ENCODE data around the gene TMPRSS6.
A peak's percentile ranks its signal among the peaks of the same experiment; 100 is the strongest.

TMPRSS6 gene

DNA sequence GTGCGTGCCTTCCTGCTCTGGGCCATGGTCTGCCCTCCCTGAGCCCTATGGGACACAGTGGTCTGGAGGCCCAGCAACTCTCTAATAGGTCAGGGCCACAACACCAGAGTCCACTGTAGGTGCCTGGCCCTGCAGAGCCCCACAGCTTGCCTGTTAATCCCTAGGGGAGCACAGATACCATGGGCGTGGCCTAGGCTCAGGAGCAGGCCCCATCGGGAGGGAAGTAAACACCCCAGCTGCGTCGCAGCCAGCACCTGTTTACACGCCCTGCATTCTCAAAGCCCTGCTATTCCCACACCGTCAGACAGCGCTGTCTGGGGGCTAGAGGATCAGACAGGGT, 55.5 kb downstream of the TMPRSS6 start:
- Mint-ChIP-seq H3K27ac (no peak overlapping the region), H3K4me1 (ENCODE audit: low read depth) (peaks cover 6% of the 10 kb centered on the region), H3K4me3 (peak overlapping the region; percentile 28), H3K36me3 (ENCODE audit: low read depth) (peaks cover 15% of the 10 kb centered on the region), H3K27me3 (ENCODE audit: low read depth) (no peaks in the 10 kb centered on the region), H3K9me3 (no peaks in the 10 kb centered on the region)

DNA sequence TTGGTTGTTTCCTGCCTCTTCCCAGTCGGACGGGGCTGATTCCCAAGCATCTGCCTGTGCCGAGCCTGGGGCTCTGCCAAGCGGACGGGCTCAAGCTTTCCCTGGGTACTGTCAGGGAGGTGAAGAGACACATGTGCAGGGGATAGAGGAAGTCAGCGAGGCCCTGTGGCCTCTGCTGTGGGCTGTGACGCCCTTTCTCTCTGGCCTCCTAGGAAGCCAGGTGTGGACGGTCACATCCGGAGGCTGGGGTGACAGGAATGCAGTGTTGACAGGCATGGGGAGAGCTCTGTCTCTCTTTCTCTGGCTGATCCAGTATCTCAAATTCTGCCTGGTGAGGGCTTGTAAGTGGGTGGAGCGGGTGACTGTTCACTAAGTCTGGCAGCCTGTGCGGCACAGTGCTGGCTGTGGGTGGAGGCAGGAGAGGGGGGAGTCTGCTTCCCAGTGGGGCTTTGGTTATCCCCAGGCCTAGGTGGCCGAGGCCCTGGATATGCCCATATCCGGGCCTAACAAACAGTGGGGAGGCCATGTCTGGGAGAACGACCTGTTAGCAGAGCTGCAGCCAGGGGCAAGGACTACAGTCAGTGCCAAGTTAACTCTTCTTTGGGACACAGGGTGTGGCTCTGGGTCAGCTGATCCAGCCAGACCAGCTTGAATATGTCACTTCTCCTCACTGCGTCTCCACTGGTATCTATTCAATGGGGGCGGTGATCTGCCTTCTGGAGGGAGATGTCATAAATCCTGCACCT, 56.0 kb downstream of the TMPRSS6 start:
- Mint-ChIP-seq H3K27ac (no peak overlapping the region), H3K4me3 (peak overlapping the region; percentile 28), H3K9me3 (no peaks in the 10 kb centered on the region), H3K4me1 (ENCODE audit: low read depth) (peaks cover 6% of the 10 kb centered on the region), H3K36me3 (ENCODE audit: low read depth) (peaks cover 15% of the 10 kb centered on the region), H3K27me3 (ENCODE audit: low read depth) (no peaks in the 10 kb centered on the region)

DNA sequence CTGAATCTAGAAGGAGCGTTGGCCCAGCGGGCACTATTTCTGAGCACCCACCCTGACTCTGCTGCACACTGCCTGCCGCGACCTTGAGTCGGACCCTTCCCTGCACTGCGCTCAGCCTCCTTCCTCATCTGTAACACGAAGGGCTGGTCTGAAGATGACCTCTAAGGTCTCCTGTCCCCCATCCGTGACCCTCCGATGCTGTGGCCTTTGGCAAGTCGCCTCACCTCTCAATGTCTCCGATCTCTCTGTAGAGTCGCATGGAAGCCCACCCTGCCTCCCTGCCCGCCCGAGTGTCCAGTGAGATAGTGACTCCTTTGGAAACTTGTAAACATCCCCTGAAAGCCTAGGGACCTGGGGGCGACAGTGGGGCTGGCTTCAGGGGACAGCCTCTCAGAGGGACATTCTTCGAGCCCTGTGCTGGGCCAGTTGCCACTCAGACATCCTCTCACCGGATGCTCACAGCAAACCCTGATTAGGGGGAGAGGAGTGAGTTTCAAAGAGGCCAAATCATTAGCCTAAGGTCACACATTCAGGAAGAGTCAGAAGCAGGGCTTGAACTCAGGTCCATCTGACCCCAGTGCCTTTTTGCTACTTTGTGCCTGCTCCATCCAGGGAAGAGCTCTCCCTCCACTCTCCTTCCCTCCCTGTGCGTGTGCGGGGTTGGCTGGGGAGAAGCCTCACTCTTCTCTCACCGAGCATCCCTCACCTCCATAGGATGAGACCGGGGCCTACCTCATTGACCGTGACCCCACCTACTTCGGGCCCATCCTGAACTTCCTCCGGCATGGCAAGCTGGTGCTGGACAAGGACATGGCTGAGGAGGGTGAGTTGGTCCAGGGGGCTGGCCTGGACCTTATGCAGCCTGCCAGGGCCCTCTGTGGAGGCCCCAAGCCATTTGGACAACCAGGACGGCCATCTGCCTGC, 56.9 kb downstream of the TMPRSS6 start:
- H3K27ac Mint-ChIP-seq: peak overlapping the region; percentile 39
- peak overlapping the region; percentile 87 for H3K4me3 Mint-ChIP-seq
- H3K4me1 Mint-ChIP-seq (ENCODE audit: low read depth): peaks cover 6% of the 10 kb centered on the region
- H3K9me3 Mint-ChIP-seq: no peaks in the 10 kb centered on the region
- no peaks in the 10 kb centered on the region for H3K27me3 Mint-ChIP-seq (ENCODE audit: low read depth)
- peaks cover 11% of the 10 kb centered on the region for H3K36me3 Mint-ChIP-seq (ENCODE audit: low read depth)

DNA sequence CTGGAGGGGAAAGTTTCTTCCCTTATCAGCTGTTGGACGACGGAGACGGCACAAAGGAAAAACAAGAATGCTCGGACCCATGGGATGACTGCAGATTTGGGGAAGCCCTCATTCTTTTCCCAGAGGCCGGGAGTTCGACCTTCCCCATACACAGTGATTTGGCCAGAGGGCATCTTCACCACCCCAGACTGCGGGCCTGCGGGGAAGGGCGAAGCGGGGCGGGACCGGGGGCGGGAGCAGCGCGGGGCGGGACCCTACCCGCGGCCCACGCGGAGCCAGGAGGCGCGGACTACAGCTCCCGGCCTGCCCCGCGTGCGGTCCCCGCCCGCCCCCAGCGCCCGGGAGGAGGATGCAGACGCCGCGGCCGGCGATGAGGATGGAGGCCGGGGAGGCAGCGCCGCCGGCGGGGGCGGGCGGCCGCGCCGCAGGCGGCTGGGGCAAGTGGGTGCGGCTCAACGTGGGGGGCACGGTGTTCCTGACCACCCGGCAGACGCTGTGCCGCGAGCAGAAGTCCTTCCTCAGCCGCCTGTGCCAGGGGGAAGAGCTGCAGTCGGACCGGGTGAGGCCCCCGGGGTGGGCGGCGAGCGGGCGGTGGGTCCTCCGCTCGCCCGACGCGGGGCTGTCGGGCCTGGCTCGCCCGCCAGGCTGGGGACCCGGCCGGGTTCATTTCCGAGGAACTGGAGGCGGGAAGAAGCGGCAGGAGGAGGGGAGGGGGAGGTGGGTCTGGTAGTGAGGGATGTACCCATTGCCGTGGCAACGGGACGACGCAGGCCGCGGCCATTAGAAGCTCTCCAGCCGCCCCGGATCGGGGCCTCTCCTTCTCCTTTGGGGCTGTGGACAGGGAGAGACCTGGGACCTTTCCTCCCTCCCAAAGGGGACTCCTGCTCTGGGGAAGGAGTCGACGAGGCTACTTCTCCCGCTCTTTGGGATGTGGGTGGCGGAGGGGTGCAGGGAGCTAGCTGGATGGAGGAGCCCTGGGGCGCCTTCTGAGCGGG, 57.8 kb downstream of the TMPRSS6 start, which contains the start of gene KCTD17:
Gene KCTD17 (plus strand): TSS at position 352 of the 995 bp plus-strand sequence. CDS start 19 bp downstream, at position 371.
- H3K4me1 Mint-ChIP-seq (ENCODE audit: low read depth): peaks cover 6% of the 10 kb centered on the region
- no peaks in the 10 kb centered on the region for H3K27me3 Mint-ChIP-seq (ENCODE audit: low read depth)
- no peaks in the 10 kb centered on the region for H3K9me3 Mint-ChIP-seq
- peaks cover 8% of the 10 kb centered on the region for H3K36me3 Mint-ChIP-seq (ENCODE audit: low read depth)
- H3K4me3 Mint-ChIP-seq: peak within 1 kb of the TSS; percentile 87
- H3K27ac Mint-ChIP-seq: peak within 1 kb of the TSS; percentile 39

DNA sequence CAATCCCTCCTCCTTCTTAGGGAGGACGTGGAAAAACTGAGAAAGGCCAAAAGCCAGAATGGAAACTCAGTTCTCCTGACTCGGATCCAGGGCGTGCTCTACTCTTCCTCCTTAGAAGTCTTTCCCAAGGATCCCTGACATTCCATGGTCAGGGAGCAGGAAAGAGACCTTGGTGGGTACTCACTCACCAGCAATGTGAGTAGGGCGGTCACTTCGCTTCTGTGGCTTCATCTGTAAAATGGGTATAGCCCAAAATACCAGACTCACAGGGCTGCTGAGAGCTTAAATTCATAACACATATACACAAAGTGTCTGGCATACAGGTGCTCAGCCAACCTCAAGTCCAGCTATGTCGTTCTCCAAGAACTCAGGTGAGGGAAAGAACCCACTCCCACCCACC, 58.6 kb downstream of the TMPRSS6 start:
- Mint-ChIP-seq H3K9me3 (no peaks in the 10 kb centered on the region), H3K27ac (no peak overlapping the region), H3K27me3 (ENCODE audit: low read depth) (no peaks in the 10 kb centered on the region), H3K4me1 (ENCODE audit: low read depth) (peaks cover 6% of the 10 kb centered on the region), H3K4me3 (peak overlapping the region; percentile 65), H3K36me3 (ENCODE audit: low read depth) (peaks cover 4% of the 10 kb centered on the region)

DNA sequence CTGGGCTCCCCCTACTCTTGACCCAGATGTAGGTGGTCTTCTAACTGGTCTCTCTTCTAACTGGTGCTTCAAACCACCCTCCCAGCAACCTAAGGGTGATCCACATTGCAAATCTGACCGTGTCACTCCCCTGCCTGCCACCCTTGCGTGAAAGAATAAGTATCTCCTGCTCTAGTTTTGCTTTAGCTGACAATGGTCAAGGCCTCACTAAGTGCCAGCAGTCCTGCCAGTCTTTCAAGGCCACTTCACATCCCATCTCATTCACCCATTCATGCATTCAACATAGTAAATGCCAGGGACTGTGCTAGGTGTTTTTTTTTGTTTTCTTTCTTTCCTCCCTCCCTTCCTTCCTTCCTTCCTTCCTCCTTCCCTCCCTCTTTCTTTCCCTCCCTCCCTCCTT, 60.3 kb downstream of the TMPRSS6 start:
- no peaks in the 10 kb centered on the region for H3K27me3 Mint-ChIP-seq (ENCODE audit: low read depth)
- H3K36me3 Mint-ChIP-seq (ENCODE audit: low read depth): no peaks in the 10 kb centered on the region
- no peak overlapping the region for H3K27ac Mint-ChIP-seq
- no peaks in the 10 kb centered on the region for H3K9me3 Mint-ChIP-seq
- H3K4me1 Mint-ChIP-seq (ENCODE audit: low read depth): peaks cover 14% of the 10 kb centered on the region
- H3K4me3 Mint-ChIP-seq: no peak overlapping the region

DNA sequence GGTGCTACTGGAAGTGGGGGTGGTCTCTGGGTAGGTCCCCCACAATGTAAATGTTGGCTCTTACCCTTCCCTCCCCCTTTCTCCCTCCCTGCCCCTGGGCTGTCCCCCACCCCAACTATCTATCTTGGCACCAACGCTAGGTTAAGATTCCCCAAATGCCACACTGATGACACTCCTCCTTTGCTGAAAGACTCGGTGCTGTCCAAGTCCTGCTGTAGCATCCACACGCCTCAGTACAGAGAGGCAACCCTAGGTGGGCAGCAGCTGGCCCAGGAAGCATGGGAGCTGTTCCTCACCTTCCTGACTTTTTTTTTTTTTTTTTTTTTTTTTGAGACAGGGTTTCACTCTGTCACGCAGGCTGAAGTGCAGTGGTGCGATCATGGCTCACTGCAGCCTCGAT, 61.4 kb downstream of the TMPRSS6 start:
- Mint-ChIP-seq H3K36me3 (ENCODE audit: low read depth) (no peaks in the 10 kb centered on the region), H3K4me3 (no peak overlapping the region), H3K9me3 (no peaks in the 10 kb centered on the region), H3K4me1 (ENCODE audit: low read depth) (peaks cover 18% of the 10 kb centered on the region), H3K27ac (no peak overlapping the region), H3K27me3 (ENCODE audit: low read depth) (no peaks in the 10 kb centered on the region)

DNA sequence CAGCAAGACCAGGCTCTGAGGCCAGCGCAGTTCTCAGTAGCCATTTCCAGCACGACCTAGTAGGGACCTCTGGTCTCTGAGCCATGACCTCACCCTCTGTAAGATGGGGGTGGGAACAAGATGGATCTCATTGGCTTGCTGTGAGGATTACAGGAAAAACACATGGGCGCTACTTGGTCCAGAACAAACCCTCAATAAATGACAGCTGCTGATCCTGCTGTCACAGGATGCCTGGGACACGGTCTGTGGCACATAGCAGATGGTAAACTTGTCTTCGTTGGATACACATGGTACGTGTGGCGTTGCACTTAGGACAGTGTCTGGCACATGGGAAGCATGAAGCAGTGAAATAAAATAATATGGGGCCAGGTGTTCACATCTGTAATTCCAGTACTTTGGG, 62.5 kb downstream of the TMPRSS6 start:
- Mint-ChIP-seq H3K27me3 (ENCODE audit: low read depth) (no peaks in the 10 kb centered on the region), H3K4me3 (no peak overlapping the region), H3K36me3 (ENCODE audit: low read depth) (no peaks in the 10 kb centered on the region), H3K9me3 (no peaks in the 10 kb centered on the region), H3K4me1 (ENCODE audit: low read depth) (peaks cover 14% of the 10 kb centered on the region), H3K27ac (no peak overlapping the region)

DNA sequence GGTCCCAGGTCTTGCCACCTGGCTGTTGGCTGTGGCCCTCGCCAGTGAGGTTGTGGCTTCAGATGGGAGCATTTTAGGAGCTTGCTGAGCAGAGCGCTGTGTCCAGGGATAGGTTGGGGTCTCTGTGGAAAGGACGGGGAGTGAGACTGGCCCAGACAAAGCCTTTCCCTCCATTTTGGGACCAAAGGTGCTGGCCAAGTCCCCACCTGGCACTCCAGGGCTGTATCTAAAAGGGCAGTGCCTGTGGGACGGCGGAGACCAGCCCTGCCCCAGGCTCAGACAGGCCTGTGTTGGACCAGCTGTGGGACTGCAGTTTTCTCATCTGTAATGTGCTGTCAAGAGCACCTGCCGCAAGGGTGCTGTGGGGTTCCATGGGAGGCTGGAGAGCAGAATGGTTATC, 62.9 kb downstream of the TMPRSS6 start:
- Mint-ChIP-seq H3K27me3 (ENCODE audit: low read depth) (peaks cover 1% of the 10 kb centered on the region), H3K4me1 (ENCODE audit: low read depth) (peaks cover 16% of the 10 kb centered on the region), H3K36me3 (ENCODE audit: low read depth) (no peaks in the 10 kb centered on the region), H3K27ac (no peak overlapping the region), H3K9me3 (no peaks in the 10 kb centered on the region), H3K4me3 (no peak overlapping the region)

DNA sequence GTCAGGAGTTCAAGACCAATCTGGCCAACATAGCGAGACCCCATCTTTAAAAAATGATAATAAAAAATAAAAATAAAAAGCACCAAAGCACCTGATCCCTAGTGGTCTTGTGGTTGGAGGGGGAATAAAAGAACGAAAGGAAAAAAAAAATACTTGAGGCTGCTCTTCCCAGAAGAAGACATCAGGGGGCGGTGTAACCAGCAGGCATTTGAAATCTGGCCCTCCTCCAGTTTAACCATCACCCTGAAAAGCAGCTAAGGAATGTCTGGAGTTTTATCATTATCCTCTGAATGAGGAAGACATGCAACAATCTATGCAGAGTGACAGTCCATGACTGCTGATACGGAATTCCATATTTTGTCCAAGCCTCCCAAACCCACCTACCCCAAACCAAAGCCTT, 63.6 kb downstream of the TMPRSS6 start:
- H3K36me3 Mint-ChIP-seq (ENCODE audit: low read depth): no peaks in the 10 kb centered on the region
- peaks cover 3% of the 10 kb centered on the region for H3K27me3 Mint-ChIP-seq (ENCODE audit: low read depth)
- peaks cover 21% of the 10 kb centered on the region for H3K4me1 Mint-ChIP-seq (ENCODE audit: low read depth)
- H3K9me3 Mint-ChIP-seq: no peaks in the 10 kb centered on the region
- no peak overlapping the region for H3K4me3 Mint-ChIP-seq
- H3K27ac Mint-ChIP-seq: no peak overlapping the region

DNA sequence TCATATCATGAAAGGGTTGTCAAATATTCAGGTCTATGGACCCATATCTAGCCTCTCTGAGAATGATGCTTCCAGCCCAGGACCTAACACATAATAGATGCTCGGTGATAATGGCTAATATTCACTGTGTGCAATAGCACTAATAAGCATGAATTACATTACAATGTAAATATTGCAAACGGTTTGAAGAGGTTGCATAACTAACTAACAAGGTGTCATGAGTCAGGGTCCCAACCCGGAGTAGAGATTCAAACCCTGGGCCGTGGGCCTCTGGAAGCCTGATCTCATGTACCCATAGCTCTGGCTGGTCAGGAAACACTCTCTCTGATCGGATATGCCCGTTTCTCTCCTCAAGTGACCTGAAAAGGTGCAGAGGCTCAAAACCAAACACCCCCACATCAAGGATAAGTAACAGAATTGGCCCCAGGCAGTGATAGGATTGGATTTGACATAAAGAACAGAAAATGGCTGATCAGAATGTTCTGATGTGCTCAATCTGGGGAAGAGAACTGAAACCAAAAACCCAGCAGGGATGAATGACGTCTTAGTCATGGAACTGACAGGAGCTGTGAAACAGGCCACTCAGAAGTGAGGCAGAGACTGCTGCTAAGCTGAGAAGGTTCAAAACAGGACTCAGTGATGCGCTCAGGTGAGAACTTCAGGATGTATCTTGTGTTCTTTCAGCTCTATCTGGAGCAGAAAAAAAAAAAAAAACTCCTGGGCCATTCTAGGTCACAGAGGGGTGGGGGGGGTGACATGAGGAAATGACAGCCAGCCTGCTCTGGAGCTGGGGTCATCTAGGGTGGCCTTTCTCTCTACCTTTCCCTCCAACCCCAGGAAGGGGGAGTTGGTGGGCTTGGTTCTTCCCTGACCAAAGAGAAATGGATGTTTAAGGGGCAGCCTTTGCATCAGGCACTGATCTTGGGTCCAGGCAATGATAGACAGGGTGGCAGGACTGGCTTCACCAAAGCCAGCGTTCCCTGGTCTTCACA, 64.6 kb downstream of the TMPRSS6 start:
- Mint-ChIP-seq H3K4me3 (no peak overlapping the region), H3K9me3 (no peaks in the 10 kb centered on the region), H3K36me3 (ENCODE audit: low read depth) (no peaks in the 10 kb centered on the region), H3K27me3 (ENCODE audit: low read depth) (peaks cover 3% of the 10 kb centered on the region), H3K4me1 (ENCODE audit: low read depth) (peaks cover 26% of the 10 kb centered on the region), H3K27ac (no peak overlapping the region)

DNA sequence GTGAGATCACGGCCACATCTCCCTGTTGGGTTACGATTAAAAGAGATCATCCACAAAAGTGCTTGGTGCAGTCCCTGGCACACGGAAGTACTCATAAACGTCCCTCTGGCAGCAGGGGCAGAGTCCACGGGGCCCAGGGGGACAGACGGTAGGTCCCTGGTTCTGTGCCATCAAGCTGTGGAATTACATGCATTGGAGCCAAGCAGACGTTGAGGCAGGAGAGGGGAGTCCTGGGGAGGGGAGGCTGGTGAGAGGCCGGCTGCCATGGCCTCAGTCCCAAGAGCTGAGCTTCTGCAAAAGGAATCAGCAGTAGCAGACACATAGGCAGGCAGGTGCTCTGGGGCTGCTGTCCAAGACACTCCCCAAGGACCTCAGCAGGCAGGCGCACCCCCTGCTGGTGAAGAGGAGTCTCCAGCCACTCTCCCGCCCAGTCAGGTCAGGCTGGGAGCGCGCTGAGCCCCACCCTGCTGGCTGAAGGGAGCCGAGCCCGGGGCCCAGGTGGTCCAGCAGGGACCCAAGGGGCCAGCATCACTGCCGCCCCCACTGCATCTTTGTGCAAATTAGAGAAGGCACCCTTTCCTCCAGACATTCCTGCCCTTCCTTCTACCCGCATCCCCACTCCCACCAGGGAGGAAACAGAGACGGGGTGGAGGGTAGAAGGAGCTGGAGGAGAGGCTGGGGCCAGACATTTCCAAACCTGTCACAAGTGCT, 65.5 kb downstream of the TMPRSS6 start:
- peaks cover 3% of the 10 kb centered on the region for H3K27me3 Mint-ChIP-seq (ENCODE audit: low read depth)
- H3K4me1 Mint-ChIP-seq (ENCODE audit: low read depth): peaks cover 26% of the 10 kb centered on the region
- H3K36me3 Mint-ChIP-seq (ENCODE audit: low read depth): no peaks in the 10 kb centered on the region
- no peak overlapping the region for H3K27ac Mint-ChIP-seq
- no peak overlapping the region for H3K4me3 Mint-ChIP-seq
- H3K9me3 Mint-ChIP-seq: no peaks in the 10 kb centered on the region
